Neural progenitor cell (in vitro differentiated cells): ENCODE measurements around the gene PTP4A2.

Source experiments
- CTCF ChIP-seq: fragments of 200-600 bp; sonication (generic); IDR thresholded peaks from 2 replicates; pipeline ENCODE4 v1.5.1; 2017; ENCODE audit warnings: antibody characterized with exemption, mild to moderate bottlenecking
- EZH2phosphoT487 ChIP-seq: fragments of 200-600 bp; sonication (generic); IDR thresholded peaks from 2 replicates; pipeline ENCODE4 v1.6.1; 2017; ENCODE audit warnings: antibody characterized with exemption

GRCh38 chr1:31891280-31891679 is 46.9 kb downstream of the PTP4A2 start:
- no peak for TF ChIP-seq CTCF
- no peak for TF ChIP-seq EZH2phosphoT487
